Measurements from ENCODE around the gene IL17RE. TPM values are rescaled to one million over a fixed set of nuclear protein-coding genes. Genes with fewer than 3 reads are reported as not detected.
A peak's percentile ranks its signal among the peaks of the same experiment; 100 is the strongest.

Gene IL17RE
- total and polyA plus RNA-seq, 9 of the 15 experiments (the other 6 are each of a cell fraction or from before 2014, with no cell fraction given) = 0.32 to 1.9 (median 0.51) TPM; not detected in 4

- TF ChIP-seq CTCF (IDR thresholded peaks at IDR 0.05 in 2 of 3, conservative IDR thresholded peaks at IDR 0.05 in 1 of 3; ENCODE audit: insufficient read depth in 2 of 3, low read depth in 1 of 3, low read length in 3 of 3) (peak in 1 of 3 experiments; percentile 22; a peak in 2 of 6 replicates), REST (IDR thresholded peaks at IDR 0.05; ENCODE audit: borderline replicate concordance) (no peak), REST (CRISPR knock-in tag; IDR thresholded peaks at IDR 0.05; ENCODE audit: low read depth) (no peak), ATF1 (CRISPR knock-in tag; IDR thresholded peaks at IDR 0.05) (no peak), ATF1 (tag; IDR thresholded peaks at IDR 0.05) (no peak), TCF7L2 (IDR thresholded peaks at IDR 0.05; ENCODE audit: low read depth, low read length) (no peak), YBX1 (IDR thresholded peaks at IDR 0.05) (no peak), TBP (optimal IDR thresholded peaks at IDR 0.05; ENCODE audit: low read depth, low read length) (no peak), MNT (conservative IDR thresholded peaks at IDR 0.05) (peak; percentile 65 to 67), STAT5A (IDR thresholded peaks at IDR 0.05; ENCODE audit: borderline replicate concordance, low read length) (no peak), TRIM24 (IDR thresholded peaks at IDR 0.05) (0 out of 4 replicates have a peak, but pooled peaks of 1 of the 2 experiments have one; percentile 27), MYC (IDR thresholded peaks at IDR 0.05; ENCODE audit: low read depth, low read length) (peak; percentile 78), MYC (CRISPR knock-in tag; IDR thresholded peaks at IDR 0.05; ENCODE audit: borderline replicate concordance, low read depth) (no peak), ZNF165 (CRISPR knock-in tag; IDR thresholded peaks at IDR 0.05; ENCODE audit: borderline replicate concordance) (no peak), L3MBTL2 (IDR thresholded peaks at IDR 0.05) (peak; percentile 90), RAD51 (IDR thresholded peaks at IDR 0.05; ENCODE audit: borderline replicate concordance, low read depth) (peak; percentile 31; the same call in 1 of the 2 replicates), SNAPC5 (CRISPR knock-in tag; IDR thresholded peaks at IDR 0.05) (no peak)
Measured at GRCh38 chr3:9957214-9957613, 54.6 kb downstream of the IL17RE start (continued).

Measured in K562 (cell line).